ENCODE data around the gene IPCEF1.
A peak's percentile ranks its signal among the peaks of the same experiment; 100 is the strongest.

The IPCEF1 gene

DNA sequence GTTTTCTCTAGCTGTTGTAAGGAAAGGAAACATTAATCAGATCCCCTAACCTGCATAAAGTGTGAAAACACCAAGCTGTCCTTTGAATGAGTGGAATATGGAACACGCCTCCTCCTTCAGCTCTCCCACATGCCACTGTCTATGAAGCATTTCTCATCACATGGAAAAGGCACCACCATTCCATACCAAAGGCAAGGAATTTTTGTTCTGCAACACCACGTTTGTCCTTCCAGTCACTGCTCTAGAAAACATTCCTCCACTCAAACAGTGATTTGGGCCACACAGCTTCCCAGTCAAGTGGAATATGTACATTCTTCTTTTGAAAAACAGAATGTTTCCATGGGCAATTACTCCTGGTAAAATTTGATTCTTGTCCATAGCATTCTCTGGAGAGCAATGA lies 197.5 kb downstream of the IPCEF1 start:
- peak; percentile 5 for DNase-seq (ENCODE audit: low read depth)

- no peak for DNase-seq (ENCODE audit: low read depth)
Observed at GRCh38 chr6:154157706-154158105, 198.9 kb downstream of the IPCEF1 start.

- no peak for DNase-seq (ENCODE audit: low read depth)
Observed at GRCh38 chr6:154157082-154157481, 199.5 kb downstream of the IPCEF1 start.

DNA sequence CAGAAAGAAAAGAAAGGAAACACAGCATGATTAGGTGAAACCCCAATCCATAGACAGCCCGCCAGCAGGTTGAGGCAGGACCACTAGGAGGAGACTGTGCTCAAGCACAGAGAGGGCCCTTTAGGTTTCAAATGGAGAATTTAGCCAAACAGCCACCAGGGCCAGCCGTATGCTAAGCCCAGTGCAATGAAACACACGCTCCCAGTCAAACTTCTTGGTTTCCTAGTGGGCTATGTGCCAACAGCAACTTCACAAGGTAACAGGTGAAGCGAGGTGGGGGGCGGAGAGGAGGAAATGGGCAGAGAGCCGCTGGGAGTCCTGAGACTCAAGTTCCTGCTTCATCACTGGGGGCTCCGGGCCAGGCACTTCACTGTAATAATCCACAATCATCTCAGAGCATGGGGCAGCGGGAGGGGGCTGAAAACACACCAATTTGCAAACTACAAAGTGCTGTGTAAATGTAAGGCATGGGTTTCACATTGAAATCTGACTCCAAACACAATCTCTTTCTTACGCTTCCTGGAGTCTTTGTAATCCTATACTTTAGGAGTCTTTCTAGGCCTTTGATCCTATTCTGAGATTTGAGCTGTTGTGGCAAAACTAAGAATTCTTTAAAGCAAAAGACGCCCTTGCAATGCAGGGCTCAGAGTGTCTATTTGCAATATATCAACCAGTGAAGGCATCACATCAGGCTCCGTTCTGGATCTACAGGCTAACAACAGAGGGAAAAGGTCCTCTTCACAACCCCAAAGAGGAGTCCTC lies 200.3 kb downstream of the IPCEF1 start:
- peak; percentile 50 for DNase-seq (ENCODE audit: low read depth)

- peak; percentile 67 for DNase-seq (ENCODE audit: low read depth)
Observed at GRCh38 chr6:154154389-154154967, 202.1 kb downstream of the IPCEF1 start.

- DNase-seq (ENCODE audit: low read depth), result no peak
Observed at GRCh38 chr6:154143753-154144152, 212.8 kb downstream of the IPCEF1 start.

DNA sequence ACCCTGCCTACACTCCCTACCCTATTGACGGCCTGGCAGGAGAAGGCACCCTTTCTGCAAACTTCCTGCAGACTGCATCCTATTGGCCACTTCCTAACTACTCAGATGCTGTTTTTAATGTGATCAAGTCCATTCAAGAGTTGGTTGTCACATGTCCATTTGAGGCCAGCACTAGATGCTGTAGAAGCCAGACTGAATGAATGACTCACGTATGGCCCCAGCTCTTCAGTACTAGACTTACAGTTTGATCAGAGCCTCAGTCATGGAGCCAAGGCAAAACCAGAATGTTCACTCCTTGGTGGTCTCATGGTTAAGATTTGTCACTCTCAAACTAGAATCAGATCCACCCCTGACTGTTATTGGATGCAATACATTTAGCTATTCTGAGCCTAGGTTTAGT lies 215.9 kb downstream of the IPCEF1 start:
- DNase-seq (ENCODE audit: low read depth), result no peak

- no peak for DNase-seq (ENCODE audit: low read depth)
Observed at GRCh38 chr6:154139892-154140291, 216.7 kb downstream of the IPCEF1 start.

GRCh38 chr6:154138793-154139192 lies 217.8 kb downstream of the IPCEF1 start:
- DNase-seq (ENCODE audit: low read depth), result no peak

DNA sequence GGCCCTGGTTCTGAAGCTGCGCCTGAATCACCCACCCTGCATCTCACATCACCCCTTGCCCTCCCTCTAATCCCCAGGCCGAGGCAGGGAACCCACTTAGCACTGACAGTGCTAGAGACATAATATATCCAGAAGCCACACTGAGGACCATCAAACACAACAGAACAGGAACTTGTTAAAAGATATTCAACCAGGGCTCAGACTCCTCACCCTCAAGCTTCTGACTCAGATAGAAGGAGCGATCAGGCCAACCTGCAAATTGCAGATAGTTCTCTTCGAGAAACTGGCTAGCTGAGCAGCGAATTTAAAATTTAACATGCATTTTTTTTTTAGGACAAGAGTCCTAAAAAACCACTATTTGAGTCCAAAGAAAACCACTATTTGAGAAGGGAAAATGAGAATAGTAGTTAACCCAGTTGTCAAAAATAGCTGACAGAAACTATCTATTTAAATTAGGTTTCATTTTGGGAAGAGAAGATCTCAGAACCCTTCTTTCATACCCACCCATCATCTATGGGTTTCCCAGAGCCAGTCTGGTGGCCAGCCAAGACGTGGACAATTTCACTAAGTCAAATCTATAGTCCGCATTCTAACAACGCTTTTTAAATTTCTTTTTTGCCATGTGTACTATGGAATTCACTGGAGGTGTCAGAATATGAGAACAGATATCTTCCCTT lies 222.0 kb downstream of the IPCEF1 start:
- DNase-seq (ENCODE audit: low read depth), result no peak

DNA sequence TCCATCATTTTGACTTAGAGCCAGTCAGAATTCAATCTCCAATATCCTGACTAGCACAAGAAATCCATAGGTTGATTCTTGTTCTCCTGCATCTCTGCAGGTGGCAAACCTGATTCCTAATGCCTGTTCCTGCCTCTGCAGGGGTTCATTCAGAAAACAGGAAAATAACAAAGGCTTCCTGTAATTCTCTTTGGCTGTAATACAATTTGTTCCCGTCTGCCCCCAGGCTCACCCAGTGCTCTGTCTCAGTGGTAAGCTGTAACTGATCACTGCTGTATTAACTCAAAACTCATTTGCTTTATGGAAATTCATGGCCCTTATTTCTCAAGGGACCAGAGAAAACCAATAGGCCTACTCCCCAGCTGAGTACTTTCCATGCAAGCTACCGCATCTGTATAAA lies 228.9 kb downstream of the IPCEF1 start:
- no peak for DNase-seq (ENCODE audit: low read depth)

GRCh38 chr6:154125421-154125820 lies 231.2 kb downstream of the IPCEF1 start:
- no peak for DNase-seq (ENCODE audit: low read depth)

- DNase-seq (ENCODE audit: low read depth), result no peak
Observed at GRCh38 chr6:154123155-154123956, 233.2 kb downstream of the IPCEF1 start.

DNA sequence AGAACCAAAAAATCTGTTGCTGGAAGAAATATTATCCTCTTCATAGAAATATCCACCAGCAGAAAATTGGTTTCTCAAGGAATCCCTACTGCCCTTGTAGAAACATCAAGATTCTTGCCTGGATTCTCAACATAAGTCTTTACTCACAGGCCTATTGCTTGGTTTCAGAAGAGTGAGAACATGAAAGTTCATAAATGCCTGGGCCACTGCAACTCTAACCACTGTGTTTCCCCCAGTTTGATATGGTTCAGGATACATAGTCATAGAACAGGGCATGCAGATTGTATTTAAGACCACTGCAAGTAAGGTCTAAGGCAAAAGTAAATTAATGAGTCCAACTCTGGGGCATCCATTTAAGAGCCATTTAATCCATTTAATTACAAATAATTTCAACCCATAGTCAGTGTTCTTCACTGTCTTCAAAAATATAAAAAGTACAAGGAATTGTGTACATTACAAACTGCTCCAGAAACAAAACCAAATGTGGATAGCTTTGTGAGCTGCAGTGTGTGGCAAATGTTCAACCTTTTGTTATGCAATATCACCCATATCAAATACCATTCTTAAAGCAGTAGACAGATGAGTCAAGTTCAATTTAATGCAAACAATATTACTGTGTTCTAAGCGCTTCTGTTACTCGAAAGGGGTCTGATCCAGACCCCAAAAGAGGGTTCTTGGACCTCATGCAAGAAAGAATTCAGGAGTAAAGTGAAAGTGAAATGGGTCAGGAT lies 234.2 kb downstream of the IPCEF1 start:
- DNase-seq (ENCODE audit: low read depth), result no peak

GRCh38 chr6:154117485-154117884 lies 239.1 kb downstream of the IPCEF1 start:
- no peak for DNase-seq (ENCODE audit: low read depth)

- no peak for DNase-seq (ENCODE audit: low read depth)
Observed at GRCh38 chr6:154113392-154113791, 243.2 kb downstream of the IPCEF1 start.

DNA sequence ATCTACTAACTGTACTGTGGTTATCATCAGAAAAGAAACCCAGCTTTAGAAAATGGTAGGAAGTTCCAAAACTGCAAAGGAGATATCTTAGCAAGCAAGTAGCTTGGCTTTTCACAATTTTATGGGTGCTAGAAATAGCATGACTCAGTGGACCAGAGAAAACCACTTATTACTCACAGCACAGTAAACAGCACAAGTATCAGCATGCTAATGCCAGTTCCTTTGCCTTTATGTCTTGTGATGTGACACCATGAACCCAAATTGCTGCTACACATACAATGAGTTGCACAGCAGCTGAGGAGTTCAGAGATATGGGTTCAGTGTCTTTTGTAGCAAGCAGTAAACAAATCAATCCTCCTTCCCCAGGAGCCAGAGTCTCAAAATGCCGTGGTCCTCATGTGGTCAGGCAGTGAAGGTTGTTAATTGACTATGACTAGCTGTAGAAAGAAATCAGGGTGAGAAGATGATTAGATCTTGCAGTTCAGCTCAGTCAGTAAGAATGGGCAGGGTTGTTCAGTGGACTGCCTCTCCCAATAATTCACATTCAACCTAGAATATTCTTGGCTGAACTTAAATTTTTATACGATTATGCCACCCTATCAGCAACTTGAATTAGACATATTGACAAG lies 244.3 kb downstream of the IPCEF1 start:
- DNase-seq (ENCODE audit: low read depth), result no peak

GRCh38 chr6:154111025-154111424 lies 245.6 kb downstream of the IPCEF1 start:
- DNase-seq (ENCODE audit: low read depth), result no peak

DNA sequence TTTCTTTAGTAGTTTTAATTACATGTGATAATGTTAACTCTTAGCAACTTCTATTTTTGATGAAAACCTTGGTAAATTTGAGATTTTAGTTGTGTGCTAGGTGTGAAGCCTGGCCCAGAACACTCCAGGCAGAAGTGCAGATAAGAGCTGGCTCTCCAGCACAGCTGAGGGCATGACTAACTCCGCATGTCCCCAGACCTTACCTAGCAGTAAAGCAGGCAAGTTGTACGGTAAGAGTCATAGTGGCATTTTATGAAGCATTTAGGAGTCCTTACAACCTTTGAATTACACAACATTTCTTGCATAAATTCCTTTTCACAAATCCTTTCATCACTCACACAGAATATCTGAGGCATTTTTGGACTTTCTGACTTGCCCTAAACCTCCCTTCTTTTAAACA lies 250.4 kb downstream of the IPCEF1 start:
- no peak for DNase-seq (ENCODE audit: low read depth)

Measured in EH (cell line).